22Rv1 (cell line): ENCODE data around the gene ADGRB2.

Experiments used
- ZFX ChIP-seq: fragments of 450-650 bp; IDR thresholded peaks from 2 replicates; pipeline ENCODE4 v1.6.1; 2017; ENCODE audit warnings: antibody characterized with exemption, borderline replicate concordance
- TF ChIP-seq, protein P1 (sequence below): fragments of 450-650 bp; IDR thresholded peaks from 2 replicates; pipeline ENCODE4 v1.5.1; 2017; ENCODE audit warnings: mild to moderate bottlenecking

DNA sequence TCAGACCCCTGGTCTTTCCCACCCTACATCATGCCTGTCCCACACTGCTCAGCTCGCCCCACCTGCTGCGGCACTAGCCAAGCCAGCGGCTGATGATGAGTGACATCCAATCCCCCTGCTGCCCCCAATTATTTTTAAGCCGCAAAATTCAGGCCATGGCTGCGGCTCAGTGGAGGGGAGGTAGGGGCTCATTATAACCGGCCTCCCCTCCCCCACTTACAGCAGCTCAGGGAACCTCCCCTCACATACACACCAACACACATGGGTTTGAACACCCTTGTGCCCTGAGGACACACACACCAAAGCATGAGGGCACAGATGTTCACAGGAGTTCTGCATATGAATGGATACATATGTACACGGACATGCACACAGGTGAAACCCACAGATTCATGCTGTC is 5.3 kb downstream of the ADGRB2 start:
- TF ChIP-seq, protein P1, sequence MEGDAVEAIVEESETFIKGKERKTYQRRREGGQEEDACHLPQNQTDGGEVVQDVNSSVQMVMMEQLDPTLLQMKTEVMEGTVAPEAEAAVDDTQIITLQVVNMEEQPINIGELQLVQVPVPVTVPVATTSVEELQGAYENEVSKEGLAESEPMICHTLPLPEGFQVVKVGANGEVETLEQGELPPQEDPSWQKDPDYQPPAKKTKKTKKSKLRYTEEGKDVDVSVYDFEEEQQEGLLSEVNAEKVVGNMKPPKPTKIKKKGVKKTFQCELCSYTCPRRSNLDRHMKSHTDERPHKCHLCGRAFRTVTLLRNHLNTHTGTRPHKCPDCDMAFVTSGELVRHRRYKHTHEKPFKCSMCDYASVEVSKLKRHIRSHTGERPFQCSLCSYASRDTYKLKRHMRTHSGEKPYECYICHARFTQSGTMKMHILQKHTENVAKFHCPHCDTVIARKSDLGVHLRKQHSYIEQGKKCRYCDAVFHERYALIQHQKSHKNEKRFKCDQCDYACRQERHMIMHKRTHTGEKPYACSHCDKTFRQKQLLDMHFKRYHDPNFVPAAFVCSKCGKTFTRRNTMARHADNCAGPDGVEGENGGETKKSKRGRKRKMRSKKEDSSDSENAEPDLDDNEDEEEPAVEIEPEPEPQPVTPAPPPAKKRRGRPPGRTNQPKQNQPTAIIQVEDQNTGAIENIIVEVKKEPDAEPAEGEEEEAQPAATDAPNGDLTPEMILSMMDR, result no peak
- TF ChIP-seq ZFX, result no peak
